Transverse colon (tissue), 4 donors: ENCODE data around the gene ADAM12. TPM values are rescaled to one million over a fixed set of nuclear protein-coding genes. Genes with fewer than 3 reads are reported as not detected.

Experiments used
- DNase-seq: peaks from one replicate; pipeline ENCODE4 v3.0.0-alpha.2; 2019
- H3K27ac ChIP-seq, 4 donors: fragments of 200-600 bp; sonication (generic); 2 replicates each; pipeline ENCODE4 v1.5.1; 2016 to 2018; ENCODE audit warnings: inconsistent platforms in 4 of 4
- H3K27me3 ChIP-seq: fragments of 200-600 bp; sonication (generic); 2 replicates; pipeline ENCODE4 v1.5.1; 2017; ENCODE audit warnings: inconsistent platforms
- H3K36me3 ChIP-seq, 4 donors: fragments of 200-600 bp; sonication (generic); 2 replicates each; pipeline ENCODE4 v1.5.1; 2017 to 2019; ENCODE audit warnings: inconsistent platforms in 4 of 4
- H3K4me1 ChIP-seq, 4 donors: fragments of 200-600 bp; sonication (generic); 2 replicates each; pipeline ENCODE4 v1.5.1; 2017 to 2020; ENCODE audit warnings: inconsistent platforms in 4 of 4
- H3K4me3 ChIP-seq, 4 donors: fragments of 200-600 bp; sonication (generic); 1 replicate in 1 of 4; 2 replicates in 3 of 4; pipeline versions ENCODE4 v1.5.1 to v1.6.1; 2017 to 2019; ENCODE audit warnings: inconsistent platforms in 4 of 4
- H3K9me3 ChIP-seq, 2 donors: fragments of 200-600 bp; sonication (generic); 2 replicates each; pipeline ENCODE4 v1.5.1; 2017 to 2019; ENCODE audit warnings: inconsistent platforms in 2 of 2
- CTCF ChIP-seq, 5 experiments: fragments of 200-600 bp in 3 of 5; fragments of 450-650 bp in 2 of 5; sonication (generic) in 3 of 5; IDR thresholded peaks; 1 replicate in 2 of 5; 2 replicates in 3 of 5; pipeline ENCODE4 v1.5.1; 2016 to 2017; ENCODE audit warnings: antibody characterized with exemption in 5 of 5, inconsistent platforms in 3 of 5, mild to moderate bottlenecking in 2 of 5, moderate library complexity in 1 of 5
- EP300 ChIP-seq: sonication (generic); formaldehyde crosslinking; IDR thresholded peaks from one replicate; pipeline ENCODE4 v1.6.1; 2017; ENCODE audit warnings: antibody characterized with exemption, low read depth
- POLR2A ChIP-seq: fragments of 450-650 bp; IDR thresholded peaks from one replicate; pipeline ENCODE4 v1.6.1; 2016; ENCODE audit warnings: antibody characterized with exemption, mild to moderate bottlenecking, moderate library complexity
- POLR2AphosphoS5 ChIP-seq, 3 donors: sonication (generic); formaldehyde crosslinking; IDR thresholded peaks; one replicate each; pipeline ENCODE4 v1.6.1; 2016; ENCODE audit warnings: antibody characterized with exemption in 3 of 3
- WGBS, 2 donors: methylation state at CpG; one replicate each; pipeline ENCODE4 v1.1.5; 2018; ENCODE audit warnings: low coverage in 1 of 2; 5-methylcytosine and 5-hydroxymethylcytosine counted together
- in situ Hi-C, 4 donors: fragments of 200-750 bp; cut with MboI; loops; one replicate each; pipeline versions ENCODE4 v1.15.0 to v1.15.1; 2017; ENCODE audit warnings: low sequenced_read_pairs in 3 of 4, low pct_ligation_motif_present in 1 of 4, low pct_unique_long_range_greater_than_20kb in 1 of 4
- intact Hi-C: fragments of 100-400 bp; cut with DNase I; formaldehyde crosslinking; loops from one replicate; pipeline ENCODE4 v1.15.1; 2023; ENCODE audit warnings: low total_unique reads
- total RNA-seq, 4 donors: library from RNA; depleted of rRNA; stranded (reverse); fragments of >200 nt; gene quantifications; one replicate each; pipeline ENCODE4 v1.1.0, GENCODE V29; 2016

The ADAM12 gene
- total RNA-seq, 4 donors from 2014 or later: 0.14 to 2.2 (median 1.1) TPM; not detected in 1

GRCh38 chr10:126021833-126022500, 366.3 kb downstream of the ADAM12 start:
- Histone ChIP-seq H3K27me3 (no peaks in the 10 kb centered on the region), H3K4me3 (no peak overlapping the region), H3K4me1 (no peaks in the 10 kb centered on the region), H3K36me3 (no peaks in the 10 kb centered on the region), H3K27ac (no peak overlapping the region), H3K9me3 (peaks cover under 1 to 4% of the 10 kb centered on the region in 2 donors)
- WGBS, 2 donors: 74 to 75% methylated on average over 5 of the region's 5 CpGs
- TF ChIP-seq POLR2AphosphoS5 (IDR thresholded peaks at IDR 0.05): no peak
- no peak for TF ChIP-seq POLR2A
- no peak for TF ChIP-seq CTCF (IDR thresholded peaks at IDR 0.05)
- no peak for TF ChIP-seq EP300
- intact Hi-C loops (no loop called here), in situ Hi-C loops (no loop called here)
- no peak for DNase-seq

- TF ChIP-seq POLR2AphosphoS5 (IDR thresholded peaks at IDR 0.05) (no peak), CTCF (IDR thresholded peaks at IDR 0.05) (no peak), POLR2A (no peak), EP300 (no peak)
- Histone ChIP-seq H3K27me3 (no peaks in the 10 kb centered on the region), H3K27ac (no peak overlapping the region), H3K9me3 (no peaks in the 10 kb centered on the region), H3K4me1 (no peaks in the 10 kb centered on the region), H3K4me3 (no peak overlapping the region), H3K36me3 (no peaks in the 10 kb centered on the region)
- whole genome bisulfite sequencing, 2 donors: 68 to 80% methylated on average over 2 of the region's 2 CpGs
- in situ Hi-C loops (no loop called here), intact Hi-C loops (no loop called here)
- no peak for DNase-seq
These were observed 370.2 kb downstream of the ADAM12 start for GRCh38 chr10:126017961-126018560.

GRCh38 chr10:126016882-126017281, 371.4 kb downstream of the ADAM12 start:
- in situ Hi-C loops (no loop called here), intact Hi-C loops (no loop called here)
- Histone ChIP-seq H3K4me1 (no peaks in the 10 kb centered on the region), H3K36me3 (no peaks in the 10 kb centered on the region), H3K27ac (no peak overlapping the region), H3K4me3 (no peak overlapping the region), H3K27me3 (no peaks in the 10 kb centered on the region), H3K9me3 (no peaks in the 10 kb centered on the region)
- 82 to 95% methylated on average over 3 of the region's 3 CpGs for WGBS, 2 donors
- TF ChIP-seq POLR2AphosphoS5 (IDR thresholded peaks at IDR 0.05) (no peak), POLR2A (no peak), EP300 (no peak), CTCF (IDR thresholded peaks at IDR 0.05) (no peak)
- no peak for DNase-seq

- Histone ChIP-seq H3K36me3 (no peaks in the 10 kb centered on the region), H3K4me1 (no peaks in the 10 kb centered on the region), H3K9me3 (no peaks in the 10 kb centered on the region), H3K27ac (no peak overlapping the region), H3K27me3 (no peaks in the 10 kb centered on the region), H3K4me3 (no peak overlapping the region)
- 93% methylated on average over 4 of the region's 4 CpGs; no CpG with 5 or more reads in 1 of the 2 donors for WGBS, 2 donors
- in situ Hi-C loops: no loop called here
- DNase-seq: no peak
- intact Hi-C loops: no loop called here
- TF ChIP-seq EP300 (no peak), POLR2AphosphoS5 (IDR thresholded peaks at IDR 0.05) (no peak), CTCF (IDR thresholded peaks at IDR 0.05) (no peak)
These were observed 372.0 kb downstream of the ADAM12 start for GRCh38 chr10:126016156-126016805.
